ENCODE measurements around the gene AP1S1. TPM values are rescaled to one million over a fixed set of nuclear protein-coding genes. Genes with fewer than 3 reads are reported as not detected.
"Not testable (repeated sequence)": the region's sequence is repeated elsewhere in the genome, so short reads cannot be mapped to it uniquely, and the experiment has no call there.

Gene AP1S1
- total RNA-seq, 1 donor from 2014 or later: 45.6 TPM

- no peak for DNase-seq (ENCODE audit: low spot score)
- no peak for TF ChIP-seq CTCF (IDR thresholded peaks at IDR 0.05; ENCODE audit: unreplicated experiment)
- Mint-ChIP-seq H3K4me3 (ENCODE audit: unreplicated experiment) (no peak overlapping the region), H3K9me3 (ENCODE audit: unreplicated experiment) (no peaks in the 10 kb centered on the region), H3K36me3 (ENCODE audit: low read depth, unreplicated experiment) (no peaks in the 10 kb centered on the region), H3K27ac (ENCODE audit: unreplicated experiment) (no peak overlapping the region), H3K27me3 (ENCODE audit: unreplicated experiment) (peaks cover 13% of the 10 kb centered on the region), H3K4me1 (ENCODE audit: unreplicated experiment) (no peaks in the 10 kb centered on the region)
These were observed 43.7 kb downstream of the AP1S1 start for GRCh38 chr7:101197991-101198390.

GRCh38 chr7:101198476-101198875 lies 44.2 kb downstream of the AP1S1 start:
- Mint-ChIP-seq H3K27ac (ENCODE audit: unreplicated experiment) (no peak overlapping the region), H3K27me3 (ENCODE audit: unreplicated experiment) (peaks cover 13% of the 10 kb centered on the region), H3K4me3 (ENCODE audit: unreplicated experiment) (no peak overlapping the region), H3K9me3 (ENCODE audit: unreplicated experiment) (no peaks in the 10 kb centered on the region), H3K4me1 (ENCODE audit: unreplicated experiment) (no peaks in the 10 kb centered on the region), H3K36me3 (ENCODE audit: low read depth, unreplicated experiment) (no peaks in the 10 kb centered on the region)
- TF ChIP-seq CTCF (IDR thresholded peaks at IDR 0.05; ENCODE audit: unreplicated experiment): no peak
- DNase-seq (ENCODE audit: low spot score): no peak

- not testable (repeated sequence) for H3K36me3 Mint-ChIP-seq (ENCODE audit: low read depth, unreplicated experiment); H3K27ac Mint-ChIP-seq (ENCODE audit: unreplicated experiment); DNase-seq (ENCODE audit: low spot score); H3K4me1 Mint-ChIP-seq (ENCODE audit: unreplicated experiment); H3K4me3 Mint-ChIP-seq (ENCODE audit: unreplicated experiment); H3K9me3 Mint-ChIP-seq (ENCODE audit: unreplicated experiment)
- H3K27me3 Mint-ChIP-seq (ENCODE audit: unreplicated experiment): peaks cover 12% of the 10 kb centered on the region
These were observed 45.2 kb downstream of the AP1S1 start for GRCh38 chr7:101199522-101199921.

- no peaks in the 10 kb centered on the region for H3K9me3 Mint-ChIP-seq (ENCODE audit: unreplicated experiment)
- DNase-seq (ENCODE audit: low spot score): no peak
- H3K27me3 Mint-ChIP-seq (ENCODE audit: unreplicated experiment): peaks cover 12% of the 10 kb centered on the region
- no peak overlapping the region for H3K4me3 Mint-ChIP-seq (ENCODE audit: unreplicated experiment)
- no peak for TF ChIP-seq CTCF (IDR thresholded peaks at IDR 0.05; ENCODE audit: unreplicated experiment)
- no peaks in the 10 kb centered on the region for H3K36me3 Mint-ChIP-seq (ENCODE audit: low read depth, unreplicated experiment)
- no peak overlapping the region for H3K27ac Mint-ChIP-seq (ENCODE audit: unreplicated experiment)
- H3K4me1 Mint-ChIP-seq (ENCODE audit: unreplicated experiment): no peaks in the 10 kb centered on the region
These were observed 46.2 kb downstream of the AP1S1 start for GRCh38 chr7:101200504-101200861.

GRCh38 chr7:101200862-101201599 lies 46.8 kb downstream of the AP1S1 start, which contains the start of gene MOGAT3:
MOGAT3 (minus strand) TSS chr7:101201036; CDS start chr7:101200854, 182 bp downstream.
- no peak for DNase-seq (ENCODE audit: low spot score)
- H3K27me3 Mint-ChIP-seq (ENCODE audit: unreplicated experiment): peaks cover 12% of the 10 kb centered on the region
- H3K9me3 Mint-ChIP-seq (ENCODE audit: unreplicated experiment): no peaks in the 10 kb centered on the region
- H3K36me3 Mint-ChIP-seq (ENCODE audit: low read depth, unreplicated experiment): no peaks in the 10 kb centered on the region
- H3K4me1 Mint-ChIP-seq (ENCODE audit: unreplicated experiment): no peaks in the 10 kb centered on the region
- no peak for TF ChIP-seq CTCF (IDR thresholded peaks at IDR 0.05; ENCODE audit: unreplicated experiment)
- H3K4me3 Mint-ChIP-seq (ENCODE audit: unreplicated experiment): no peak within 1 kb of the TSS
- H3K27ac Mint-ChIP-seq (ENCODE audit: unreplicated experiment): no peak within 1 kb of the TSS
